Measurements from ENCODE around the gene NBPF9.
"Not testable (repeated sequence)": the region's sequence is repeated elsewhere in the genome, so short reads cannot be mapped to it uniquely, and the experiment has no call there.

The NBPF9 gene

DNA sequence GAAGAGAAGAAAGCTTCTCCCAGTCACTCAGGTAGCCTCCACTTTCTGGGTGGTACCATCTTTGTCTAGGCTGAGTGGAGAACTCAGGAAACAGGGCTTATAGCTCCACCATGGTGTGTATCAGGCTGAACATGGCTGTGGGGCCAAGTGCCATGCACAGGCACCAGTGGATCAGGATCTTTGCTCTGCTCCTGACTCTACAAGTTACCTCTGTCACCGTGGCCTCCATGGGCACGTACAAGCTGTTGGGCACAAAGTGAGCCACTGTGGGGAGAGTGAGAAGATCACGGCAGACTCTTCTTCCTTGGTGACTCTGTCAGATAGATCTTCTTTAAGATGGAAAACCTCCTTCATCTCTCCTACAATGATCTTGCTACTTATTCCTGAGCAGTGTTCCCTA, 93.6 kb downstream of the NBPF9 start:
- not testable (repeated sequence) for DNase-seq

DNA sequence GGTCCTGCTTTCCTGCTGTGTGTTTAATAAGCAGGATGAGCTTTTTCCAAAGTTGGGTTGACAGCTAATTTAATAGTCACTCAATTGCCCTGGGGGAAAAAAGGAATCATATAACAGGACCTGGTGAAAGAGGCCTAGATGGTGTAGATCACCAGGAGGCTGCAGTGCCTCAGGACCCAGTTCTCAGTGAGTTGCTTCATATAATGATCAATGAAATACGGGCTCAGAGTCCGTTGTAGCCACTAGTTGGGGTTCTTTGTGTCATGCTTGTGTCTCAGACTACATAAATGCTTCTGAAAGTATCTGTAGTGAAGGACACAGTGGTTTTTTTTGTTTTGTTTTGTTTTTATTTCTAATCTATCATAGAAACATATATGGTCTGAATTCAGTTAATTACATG, 94.6 kb downstream of the NBPF9 start:
- DNase-seq, result not testable (repeated sequence)

DNA sequence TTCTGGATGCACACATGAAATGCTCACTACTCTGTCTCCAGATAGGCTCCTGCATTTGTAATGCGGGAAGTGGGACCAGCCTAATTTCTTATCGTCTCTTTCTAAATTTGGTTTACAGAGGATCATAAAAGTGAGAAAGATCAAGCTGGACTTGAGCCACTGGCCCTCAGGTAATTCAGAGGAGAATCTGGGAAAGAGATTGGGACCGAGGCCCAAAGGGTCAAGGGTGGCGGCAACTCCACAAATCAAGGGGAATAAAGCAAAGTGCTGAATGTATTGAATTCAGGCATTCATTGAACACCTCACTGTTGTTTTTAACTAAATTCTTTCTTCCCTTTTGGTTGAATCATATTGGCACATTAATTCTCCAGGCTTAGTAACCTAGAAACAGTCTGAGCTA, 95.0 kb downstream of the NBPF9 start:
- DNase-seq, result not testable (repeated sequence)

All from CD4-positive, alpha-beta T cell treated with Interleukin-21 for 1 hour (primary cell).